LoVo (cell line): ENCODE data around the gene TXNDC17.
"Not testable (repeated sequence)": the region's sequence is repeated elsewhere in the genome, so short reads cannot be mapped to it uniquely, and the experiment has no call there.

ENCODE experiments used
- DNase-seq: peaks from one replicate; pipeline ENCODE4 v3.0.0-alpha.2; 2016; ENCODE audit warnings: low spot score

Gene TXNDC17

GRCh38 chr17:6640536-6641246, at the start of gene TXNDC17, which contains the start of gene KIAA0753:
Gene TXNDC17, plus strand, starts transcription at chr17:6641060. Its CDS starts 23 bp downstream, at chr17:6641083.
Gene KIAA0753, minus strand, starts transcription at chr17:6640711. Its CDS starts 5,608 bp downstream, at chr17:6635103.
- peak; percentile 89 for DNase-seq

DNA sequence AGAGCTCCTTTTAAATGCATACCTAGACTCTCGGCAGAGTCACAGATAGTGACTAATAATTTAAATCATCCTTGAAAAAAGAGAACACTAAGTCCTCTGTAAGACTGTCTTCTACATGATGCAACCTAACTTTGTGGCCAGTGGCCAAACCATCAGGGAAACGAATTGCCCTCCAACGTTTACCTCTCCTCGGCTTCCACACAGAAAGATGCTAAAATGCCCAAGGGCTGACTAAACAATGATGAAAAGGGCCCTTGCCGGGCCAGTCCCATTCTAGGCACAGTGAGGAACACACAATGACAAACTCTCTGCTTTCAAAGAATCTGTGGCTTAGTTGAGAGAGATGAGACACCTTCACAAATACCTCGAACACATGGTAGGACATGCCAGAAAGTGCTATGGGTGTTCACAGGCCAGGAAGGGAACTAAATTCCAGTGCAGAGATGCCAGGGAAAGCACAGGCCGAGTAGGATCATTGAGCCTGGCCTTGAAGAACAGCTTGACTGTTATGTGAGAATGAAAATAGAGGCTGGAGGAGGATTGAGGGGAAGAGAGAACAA, 49.2 kb upstream of the TXNDC17 start:
- no peak for DNase-seq

GRCh38 chr17:6592173-6592572, 48.7 kb upstream of the TXNDC17 start:
- DNase-seq, result no peak

- not testable (repeated sequence) for DNase-seq
Measured at GRCh38 chr17:6593371-6593770, 47.5 kb upstream of the TXNDC17 start.

GRCh38 chr17:6596081-6596480, 44.8 kb upstream of the TXNDC17 start:
- DNase-seq, result no peak

- no peak for DNase-seq
Measured at GRCh38 chr17:6596511-6596910, 44.3 kb upstream of the TXNDC17 start.

DNA sequence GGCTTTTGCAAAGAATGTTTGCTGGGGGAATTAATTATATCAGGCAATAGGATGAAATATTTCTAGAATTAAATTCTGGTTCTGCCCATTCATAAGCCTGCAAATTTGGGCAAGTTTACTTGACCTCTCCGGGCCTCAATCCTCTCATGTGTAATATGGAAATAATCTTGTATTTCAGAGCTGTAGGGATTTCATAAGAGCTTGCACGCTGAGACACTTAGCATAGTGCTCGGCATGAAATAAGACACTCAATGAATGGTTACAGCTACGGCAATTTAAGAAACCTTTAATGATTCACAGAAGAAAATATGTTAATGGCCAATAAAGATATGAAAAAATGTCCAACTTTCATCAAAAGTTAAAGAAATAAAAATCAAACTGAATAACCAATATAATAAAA, 43.9 kb upstream of the TXNDC17 start:
- no peak for DNase-seq

DNA sequence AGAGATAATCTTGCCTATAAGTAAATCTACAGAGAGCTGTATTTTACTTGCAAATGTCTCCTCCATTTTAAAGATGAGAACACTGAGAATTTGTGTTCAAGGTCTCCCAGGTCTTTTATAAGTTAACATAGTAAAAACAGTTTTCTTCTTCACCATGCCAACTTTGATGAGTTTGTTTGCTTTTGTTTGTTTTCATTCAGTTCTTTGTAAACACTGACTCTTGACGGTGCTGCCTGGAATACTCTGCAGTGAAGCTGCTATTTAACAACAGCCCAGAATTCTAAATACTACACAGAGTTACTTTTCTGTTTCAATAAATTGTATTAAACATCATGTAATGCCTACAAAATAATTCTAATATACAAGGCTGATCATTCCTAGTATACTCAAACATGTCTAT, 43.1 kb upstream of the TXNDC17 start:
- DNase-seq, result no peak

DNA sequence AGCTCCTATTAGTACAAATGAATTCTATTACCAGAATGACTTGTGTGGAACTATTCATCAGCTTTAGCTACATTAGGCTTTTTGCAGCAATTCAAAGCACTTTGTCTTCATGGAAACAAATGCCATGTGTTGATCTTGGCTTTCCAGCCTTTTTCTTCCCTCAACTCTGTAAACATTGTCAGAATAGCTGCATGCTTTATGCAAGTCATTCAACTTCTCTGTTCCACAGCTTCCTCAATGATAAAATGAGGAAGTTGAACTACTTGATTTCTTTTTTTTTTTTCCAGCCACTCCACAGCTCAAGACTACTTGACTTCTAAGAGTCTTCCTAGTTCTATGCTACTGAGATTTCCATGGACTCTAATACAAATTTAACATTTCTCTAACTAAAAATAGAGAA, 41.5 kb upstream of the TXNDC17 start:
- no peak for DNase-seq

DNA sequence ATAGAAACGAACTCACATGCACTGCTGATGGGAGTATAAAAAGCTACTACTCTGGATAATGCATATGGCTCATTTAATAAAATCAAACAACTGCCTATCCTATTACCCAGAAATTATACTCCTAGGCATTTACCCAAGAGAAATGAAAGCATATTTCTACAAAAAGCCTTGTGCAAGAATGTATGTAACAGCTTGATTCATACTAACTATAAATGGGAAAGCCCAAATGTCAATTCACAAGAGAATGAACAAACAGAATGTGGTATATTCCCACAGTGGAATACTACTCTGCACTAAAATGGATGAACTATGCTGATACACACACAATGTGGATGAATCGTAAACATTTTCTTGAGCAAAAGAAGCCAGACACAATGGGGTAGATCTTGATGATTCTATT, 38.7 kb upstream of the TXNDC17 start:
- DNase-seq, result no peak

GRCh38 chr17:6603744-6604325, 37.0 kb upstream of the TXNDC17 start:
- DNase-seq, result no peak

GRCh38 chr17:6605142-6605541, 35.7 kb upstream of the TXNDC17 start:
- no peak for DNase-seq

- DNase-seq, result no peak
Measured at GRCh38 chr17:6608321-6608720, 32.5 kb upstream of the TXNDC17 start.

DNA sequence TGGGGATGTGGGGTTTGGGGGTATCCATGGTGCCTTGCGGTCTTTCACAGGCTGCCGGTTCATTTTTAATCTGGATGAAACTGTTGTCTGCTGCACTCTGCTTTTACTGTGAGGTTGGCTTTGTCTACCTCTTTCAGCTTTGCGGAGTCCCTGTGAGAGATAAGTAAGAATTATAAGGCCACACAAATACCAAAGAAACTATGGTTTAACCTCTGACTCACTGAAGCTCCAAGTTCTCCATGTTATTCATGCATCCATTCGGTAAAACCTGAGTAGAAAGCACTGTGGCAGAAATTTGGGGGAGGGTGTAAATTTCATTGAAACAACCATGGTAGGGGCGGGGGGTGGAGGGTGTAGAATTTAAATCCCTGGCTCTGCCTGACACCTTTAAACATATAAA, 30.8 kb upstream of the TXNDC17 start:
- no peak for DNase-seq

GRCh38 chr17:6611231-6611630, 29.6 kb upstream of the TXNDC17 start:
- no peak for DNase-seq

- no peak for DNase-seq
Measured at GRCh38 chr17:6623941-6624340, 16.9 kb upstream of the TXNDC17 start.

- DNase-seq, result no peak
Measured at GRCh38 chr17:6626616-6627015, 14.2 kb upstream of the TXNDC17 start.

- DNase-seq, result no peak
Measured at GRCh38 chr17:6627019-6627418, 13.8 kb upstream of the TXNDC17 start.

DNA sequence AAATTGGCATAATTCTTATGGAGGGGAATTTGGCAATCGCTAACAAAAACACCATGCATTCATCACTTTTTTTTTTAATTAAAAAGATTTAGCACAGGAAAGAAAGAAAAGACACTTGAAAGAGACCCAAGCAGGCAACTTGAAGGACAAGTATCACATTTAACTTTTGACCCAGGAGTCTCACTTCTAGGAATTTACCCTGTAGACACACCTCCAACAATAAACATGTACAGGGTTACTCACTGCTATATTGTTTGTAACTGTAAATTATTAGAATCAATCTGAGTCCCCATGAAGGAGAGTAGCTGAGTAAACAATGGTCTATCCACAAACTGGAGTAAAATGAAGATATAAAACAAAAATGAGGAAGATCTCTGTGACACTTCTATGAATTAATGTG, 10.5 kb upstream of the TXNDC17 start:
- DNase-seq, result no peak

- DNase-seq, result no peak
Measured at GRCh38 chr17:6632530-6632929, 8.3 kb upstream of the TXNDC17 start.

DNA sequence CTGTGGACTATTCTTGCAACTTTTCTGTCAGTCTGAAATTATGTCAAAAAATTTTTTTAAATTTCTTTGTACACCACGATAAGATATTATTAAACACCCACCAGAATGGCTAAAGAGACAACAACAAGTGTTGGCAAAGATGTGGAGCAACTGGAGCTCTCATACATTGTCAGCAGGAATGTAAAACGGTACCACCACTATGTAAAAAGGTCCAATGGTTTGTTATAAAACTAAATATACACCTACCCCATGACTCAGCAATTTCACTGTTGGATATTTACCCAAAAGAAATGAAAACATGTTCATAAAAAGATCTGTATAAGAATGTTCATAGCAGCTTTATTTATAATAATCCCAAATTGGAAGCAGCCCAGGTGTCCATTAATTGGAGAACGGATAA, 7.6 kb upstream of the TXNDC17 start:
- no peak for DNase-seq

DNA sequence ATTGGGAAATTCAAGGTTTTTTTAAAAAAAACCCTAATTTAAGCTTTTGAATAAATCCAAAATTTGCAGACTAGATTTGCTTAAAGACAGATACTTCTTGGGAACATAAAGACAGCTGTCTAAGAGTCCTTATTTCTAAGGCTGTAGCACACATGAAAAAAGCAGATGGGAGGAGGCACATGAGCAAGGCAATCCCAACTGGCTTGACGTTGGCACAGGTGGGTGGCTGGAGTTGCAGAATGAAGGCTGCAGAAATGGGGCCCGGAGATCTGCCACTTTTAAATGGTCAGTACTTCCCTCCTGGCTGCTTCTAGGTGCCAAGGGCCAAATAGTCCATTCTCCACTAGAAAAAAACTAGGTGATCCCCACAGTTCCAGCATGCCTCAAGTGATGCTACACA, 4.8 kb upstream of the TXNDC17 start:
- no peak for DNase-seq

DNA sequence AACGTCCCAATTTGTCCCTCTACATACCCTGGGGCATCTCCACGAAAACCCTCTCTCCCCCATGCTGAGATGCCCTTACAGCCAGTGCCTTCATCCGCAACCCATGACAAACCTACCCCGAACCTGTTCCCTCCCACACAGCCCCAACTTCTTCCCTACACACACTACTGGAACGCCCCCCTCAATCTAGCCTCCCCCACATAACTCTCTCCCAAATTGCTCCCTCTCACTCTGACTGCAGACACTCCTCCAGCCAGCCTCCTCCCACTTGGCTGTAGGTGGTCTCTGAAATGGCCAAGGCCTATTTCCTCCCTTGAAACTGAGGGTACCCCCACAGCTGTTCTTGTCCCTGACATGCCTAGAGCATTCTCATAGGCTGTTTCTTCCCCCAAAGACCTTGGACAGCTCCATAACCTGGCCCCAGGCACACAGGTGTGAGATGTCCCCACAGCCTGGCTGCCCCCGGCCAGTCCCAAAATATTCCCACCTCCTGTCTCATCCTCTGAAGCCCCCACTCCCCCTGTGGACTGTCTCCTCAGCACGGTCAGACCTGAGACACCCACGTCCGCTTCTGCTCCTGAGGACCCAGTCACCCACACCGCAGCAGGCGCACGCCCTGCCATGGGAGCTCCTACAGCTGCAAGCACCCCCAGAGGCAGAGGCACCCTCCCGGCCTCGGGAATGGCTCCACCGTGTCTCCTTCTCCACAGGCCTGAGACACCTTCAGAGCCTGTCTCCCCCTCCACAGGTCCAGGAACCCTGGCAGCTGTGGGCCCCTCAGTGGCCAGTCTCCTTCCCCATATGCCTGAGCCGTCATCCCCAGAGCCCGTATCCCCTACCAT, 4.0 kb upstream of the TXNDC17 start:
- no peak for DNase-seq
